Measurements from ENCODE around the gene NTM.

GRCh38 chr11:131666617-131667016 lies 296.2 kb downstream of the NTM start:
- TF ChIP-seq CTCF (conservative IDR thresholded peaks at IDR 0.05 in 1 of 2, IDR thresholded peaks at IDR 0.05 in 1 of 2; ENCODE audit: low read depth in 1 of 2, low read length in 2 of 2) (no peak), EZH2 (IDR thresholded peaks at IDR 0.05; ENCODE audit: low read length, missing control alignments) (no peak)
